Endothelial cell (in vitro differentiated cells): ENCODE measurements around the gene MTMR2. TPM values are rescaled to one million over a fixed set of nuclear protein-coding genes. Genes with fewer than 3 reads are reported as not detected.

ENCODE experiments used
- DNase-seq: peaks from one replicate; pipeline ENCODE4 v3.0.0; 2021; ENCODE audit warnings: low spot score
- H3K27ac Mint-ChIP-seq: one replicate; pipeline ENCODE4 v1.8.0; 2021; ENCODE audit warnings: mixed read lengths, inconsistent platforms; ENCODE audit not compliant: unreplicated experiment
- H3K27me3 Mint-ChIP-seq: one replicate; pipeline ENCODE4 v1.8.0; 2021; ENCODE audit warnings: mild to moderate bottlenecking, moderate library complexity, mixed read lengths, inconsistent platforms; ENCODE audit not compliant: unreplicated experiment
- H3K36me3 Mint-ChIP-seq: one replicate; pipeline ENCODE4 v1.8.0; 2021; ENCODE audit warnings: mild to moderate bottlenecking, low read depth, mixed read lengths, inconsistent platforms; ENCODE audit not compliant: unreplicated experiment
- H3K4me1 Mint-ChIP-seq: one replicate; pipeline ENCODE4 v1.8.0; 2021; ENCODE audit warnings: mild to moderate bottlenecking, mixed read lengths, inconsistent platforms; ENCODE audit not compliant: unreplicated experiment
- H3K4me3 Mint-ChIP-seq: one replicate; pipeline ENCODE4 v1.8.0; 2021; ENCODE audit warnings: mild to moderate bottlenecking, mixed read lengths, inconsistent platforms; ENCODE audit not compliant: unreplicated experiment
- H3K9me3 Mint-ChIP-seq: one replicate; pipeline ENCODE4 v1.8.0; 2021; ENCODE audit warnings: mixed read lengths, inconsistent platforms; ENCODE audit not compliant: unreplicated experiment
- total RNA-seq: library from RNA; stranded (reverse); fragmentation: NEBNext Ultra II Directional; extraction: Animal tissue kit (Norgen Biotek cat#: 25700); gene quantifications from one replicate; pipeline ENCODE4 v1.2.1, GENCODE V29; 2021; ENCODE audit not compliant: unreplicated experiment
- TF ChIP-seq, protein P1 (sequence below): fragments of 200-600 bp; sonication (generic); IDR thresholded peaks from one replicate; pipeline ENCODE4 v1.5.0; 2021; ENCODE audit warnings: antibody characterized with exemption; ENCODE audit not compliant: unreplicated experiment

MTMR2 gene
- total RNA-seq, 1 donor from 2014 or later, result 65.0 TPM

DNA sequence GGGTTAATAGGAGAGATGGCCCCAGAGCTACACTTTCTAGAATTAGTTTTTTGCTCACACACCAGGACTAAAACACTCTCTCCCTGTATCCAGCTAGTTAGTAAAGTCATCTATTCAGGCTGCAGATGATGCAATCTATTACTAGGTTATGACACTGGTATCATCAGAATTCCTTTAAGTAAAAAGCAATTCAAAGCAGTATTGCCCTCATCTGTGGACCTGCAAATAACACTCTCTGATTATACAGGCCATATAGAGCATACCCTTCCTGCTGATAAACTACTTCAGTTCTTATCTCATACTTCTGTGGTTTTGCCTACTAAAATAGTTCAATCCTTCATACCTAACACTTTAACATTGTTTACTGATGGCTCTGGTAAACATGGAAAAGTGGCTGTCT is 13.5 kb upstream of the MTMR2 start:
- peaks cover 7% of the 10 kb centered on the region for H3K36me3 Mint-ChIP-seq
- no peak overlapping the region for H3K4me3 Mint-ChIP-seq
- no peak for DNase-seq
- no peak overlapping the region for H3K27ac Mint-ChIP-seq
- peaks cover 14% of the 10 kb centered on the region for H3K4me1 Mint-ChIP-seq
- TF ChIP-seq, protein P1, sequence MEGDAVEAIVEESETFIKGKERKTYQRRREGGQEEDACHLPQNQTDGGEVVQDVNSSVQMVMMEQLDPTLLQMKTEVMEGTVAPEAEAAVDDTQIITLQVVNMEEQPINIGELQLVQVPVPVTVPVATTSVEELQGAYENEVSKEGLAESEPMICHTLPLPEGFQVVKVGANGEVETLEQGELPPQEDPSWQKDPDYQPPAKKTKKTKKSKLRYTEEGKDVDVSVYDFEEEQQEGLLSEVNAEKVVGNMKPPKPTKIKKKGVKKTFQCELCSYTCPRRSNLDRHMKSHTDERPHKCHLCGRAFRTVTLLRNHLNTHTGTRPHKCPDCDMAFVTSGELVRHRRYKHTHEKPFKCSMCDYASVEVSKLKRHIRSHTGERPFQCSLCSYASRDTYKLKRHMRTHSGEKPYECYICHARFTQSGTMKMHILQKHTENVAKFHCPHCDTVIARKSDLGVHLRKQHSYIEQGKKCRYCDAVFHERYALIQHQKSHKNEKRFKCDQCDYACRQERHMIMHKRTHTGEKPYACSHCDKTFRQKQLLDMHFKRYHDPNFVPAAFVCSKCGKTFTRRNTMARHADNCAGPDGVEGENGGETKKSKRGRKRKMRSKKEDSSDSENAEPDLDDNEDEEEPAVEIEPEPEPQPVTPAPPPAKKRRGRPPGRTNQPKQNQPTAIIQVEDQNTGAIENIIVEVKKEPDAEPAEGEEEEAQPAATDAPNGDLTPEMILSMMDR, result no peak
- no peaks in the 10 kb centered on the region for H3K9me3 Mint-ChIP-seq
- H3K27me3 Mint-ChIP-seq, result peaks cover 3% of the 10 kb centered on the region

DNA sequence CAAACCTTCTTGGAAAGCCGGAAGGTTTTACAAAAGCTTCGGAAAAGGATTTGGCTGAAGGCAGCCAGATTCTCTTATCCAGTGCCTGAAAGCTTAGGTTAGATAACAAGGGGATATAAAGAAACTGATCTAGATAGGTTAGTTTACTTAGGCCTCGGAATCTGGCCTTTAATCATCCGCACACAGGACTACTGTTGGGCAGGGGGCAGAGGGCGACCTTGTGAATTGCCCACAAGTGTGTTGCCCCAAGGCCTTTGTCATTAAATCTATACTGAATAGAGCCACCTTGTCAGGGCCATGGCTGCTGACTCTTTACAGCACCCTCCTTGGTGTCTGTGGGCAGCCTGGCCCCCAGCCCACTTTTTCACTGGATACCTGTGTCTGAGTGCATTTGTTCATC is 9.7 kb upstream of the MTMR2 start:
- H3K27ac Mint-ChIP-seq, result peak overlapping the region; percentile 7
- H3K27me3 Mint-ChIP-seq, result peaks cover 1% of the 10 kb centered on the region
- no peak for DNase-seq
- H3K4me1 Mint-ChIP-seq, result peaks cover 14% of the 10 kb centered on the region
- peaks cover 14% of the 10 kb centered on the region for H3K36me3 Mint-ChIP-seq
- no peak overlapping the region for H3K4me3 Mint-ChIP-seq
- no peaks in the 10 kb centered on the region for H3K9me3 Mint-ChIP-seq
- TF ChIP-seq, protein P1, result no peak

DNA sequence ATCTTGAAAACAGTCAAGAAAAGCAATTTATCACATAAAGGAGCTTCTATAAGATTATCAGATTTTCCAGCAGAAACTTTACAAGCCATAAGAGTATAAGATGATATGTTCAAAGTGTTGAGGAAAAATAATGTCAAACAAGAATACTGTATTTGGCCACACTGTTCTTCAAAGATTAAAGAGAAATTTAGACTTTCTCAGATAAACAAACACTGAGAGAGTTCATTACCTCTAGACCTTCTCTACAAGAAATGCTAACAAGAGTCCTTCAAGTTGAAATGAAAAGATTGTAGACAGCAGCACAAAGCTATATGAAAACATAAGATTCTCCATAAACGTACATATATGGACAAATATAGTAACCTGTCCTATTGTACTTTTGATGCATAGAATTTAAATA is 8.0 kb upstream of the MTMR2 start:
- H3K4me3 Mint-ChIP-seq, result no peak overlapping the region
- no peaks in the 10 kb centered on the region for H3K9me3 Mint-ChIP-seq
- peaks cover 7% of the 10 kb centered on the region for H3K36me3 Mint-ChIP-seq
- peaks cover 14% of the 10 kb centered on the region for H3K4me1 Mint-ChIP-seq
- H3K27ac Mint-ChIP-seq, result no peak overlapping the region
- DNase-seq, result no peak
- TF ChIP-seq, protein P1, result no peak
- peaks cover 2% of the 10 kb centered on the region for H3K27me3 Mint-ChIP-seq

DNA sequence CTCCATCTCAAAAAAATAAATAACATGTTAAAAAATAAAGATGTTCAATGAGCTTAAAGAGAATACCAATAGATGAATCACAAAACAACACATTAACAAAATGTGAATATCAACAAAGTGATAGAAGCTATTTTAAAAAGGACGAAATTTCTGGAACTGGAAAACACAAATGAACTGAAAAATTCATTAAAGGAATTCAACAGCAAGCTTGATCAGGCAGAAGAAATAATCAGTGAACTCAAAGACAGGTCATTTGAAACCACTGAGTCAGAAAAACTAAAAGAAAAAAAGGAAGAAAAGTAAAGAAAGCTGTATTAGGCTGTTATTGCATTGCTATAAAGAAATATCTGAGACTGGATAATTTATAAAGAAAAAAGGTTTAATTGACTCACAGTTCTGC is 7.0 kb upstream of the MTMR2 start:
- H3K4me3 Mint-ChIP-seq, result no peak overlapping the region
- no peak for DNase-seq
- no peak overlapping the region for H3K27ac Mint-ChIP-seq
- peaks cover 2% of the 10 kb centered on the region for H3K27me3 Mint-ChIP-seq
- no peaks in the 10 kb centered on the region for H3K9me3 Mint-ChIP-seq
- TF ChIP-seq, protein P1, result no peak
- H3K4me1 Mint-ChIP-seq, result peaks cover 14% of the 10 kb centered on the region
- H3K36me3 Mint-ChIP-seq, result peaks cover 7% of the 10 kb centered on the region

DNA sequence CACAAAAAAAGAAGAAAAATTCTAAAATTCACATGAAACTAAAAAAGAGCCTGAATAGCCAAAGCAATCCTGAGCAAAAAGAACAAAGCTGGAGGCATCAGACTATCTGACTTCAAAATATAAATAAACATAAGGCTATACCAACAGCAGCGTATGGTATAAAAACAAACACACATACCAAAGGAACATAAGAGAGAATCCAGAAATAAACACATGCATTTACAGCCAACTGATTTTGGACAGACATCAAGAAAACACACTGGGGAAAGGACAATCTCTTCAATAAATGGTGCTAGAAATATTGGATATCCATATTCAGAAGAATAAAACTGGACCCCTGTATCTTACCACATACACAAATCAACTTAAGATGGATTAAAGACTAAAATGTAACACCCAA is 2.8 kb upstream of the MTMR2 start:
- peaks cover 6% of the 10 kb centered on the region for H3K27me3 Mint-ChIP-seq
- no peak for DNase-seq
- H3K27ac Mint-ChIP-seq, result no peak overlapping the region
- no peaks in the 10 kb centered on the region for H3K9me3 Mint-ChIP-seq
- TF ChIP-seq, protein P1, result no peak
- no peak overlapping the region for H3K4me3 Mint-ChIP-seq
- peaks cover 13% of the 10 kb centered on the region for H3K36me3 Mint-ChIP-seq
- peaks cover 23% of the 10 kb centered on the region for H3K4me1 Mint-ChIP-seq
